ENCODE results near the gene TBRG4.

DNA sequence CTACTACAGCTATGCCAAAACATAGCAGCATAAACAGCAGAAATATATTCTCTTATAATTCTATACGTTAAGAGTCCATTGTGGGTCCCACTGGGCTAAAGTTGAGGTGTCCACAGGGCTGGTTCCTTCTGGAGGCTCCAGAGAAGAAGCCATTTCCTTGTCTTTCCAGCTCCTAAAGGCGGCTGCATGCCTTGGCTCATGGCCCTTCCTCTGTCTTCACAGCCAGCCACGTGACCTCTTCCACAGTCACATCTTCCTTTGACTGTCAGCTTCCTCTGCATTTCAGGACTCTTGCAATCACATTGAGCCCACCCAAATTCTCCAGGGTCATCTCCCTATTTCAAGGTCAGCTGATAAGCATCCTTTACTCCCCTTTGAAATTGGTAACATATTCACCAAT, 40.0 kb downstream of the TBRG4 start:
- TF ChIP-seq, protein P1, sequence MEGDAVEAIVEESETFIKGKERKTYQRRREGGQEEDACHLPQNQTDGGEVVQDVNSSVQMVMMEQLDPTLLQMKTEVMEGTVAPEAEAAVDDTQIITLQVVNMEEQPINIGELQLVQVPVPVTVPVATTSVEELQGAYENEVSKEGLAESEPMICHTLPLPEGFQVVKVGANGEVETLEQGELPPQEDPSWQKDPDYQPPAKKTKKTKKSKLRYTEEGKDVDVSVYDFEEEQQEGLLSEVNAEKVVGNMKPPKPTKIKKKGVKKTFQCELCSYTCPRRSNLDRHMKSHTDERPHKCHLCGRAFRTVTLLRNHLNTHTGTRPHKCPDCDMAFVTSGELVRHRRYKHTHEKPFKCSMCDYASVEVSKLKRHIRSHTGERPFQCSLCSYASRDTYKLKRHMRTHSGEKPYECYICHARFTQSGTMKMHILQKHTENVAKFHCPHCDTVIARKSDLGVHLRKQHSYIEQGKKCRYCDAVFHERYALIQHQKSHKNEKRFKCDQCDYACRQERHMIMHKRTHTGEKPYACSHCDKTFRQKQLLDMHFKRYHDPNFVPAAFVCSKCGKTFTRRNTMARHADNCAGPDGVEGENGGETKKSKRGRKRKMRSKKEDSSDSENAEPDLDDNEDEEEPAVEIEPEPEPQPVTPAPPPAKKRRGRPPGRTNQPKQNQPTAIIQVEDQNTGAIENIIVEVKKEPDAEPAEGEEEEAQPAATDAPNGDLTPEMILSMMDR (IDR thresholded peaks at IDR 0.05; ENCODE audit: borderline replicate concordance, extremely low read depth, low read length, poor library complexity, severe bottlenecking) = no peak
- TF ChIP-seq EZH2 (IDR thresholded peaks at IDR 0.05; ENCODE audit: borderline replicate concordance, low read depth, low read length, severe bottlenecking) = no peak
